Measurements from ENCODE around the gene TMBIM4. TPM values are rescaled to one million over a fixed set of nuclear protein-coding genes. Genes with fewer than 3 reads are reported as not detected.

TMBIM4 gene
- total RNA-seq (2014; rRNA removed; shearing (Covaris generic)): 29.2 and 37.4 TPM in 2 replicates

GRCh38 chr12:66169221-66170170 lies at the start of gene TMBIM4:
Gene TMBIM4, minus strand, starts transcription at chr12:66169996. Its CDS starts 45 bp downstream, at chr12:66169951.

GRCh38 chr12:66188584-66189485 lies 19.0 kb upstream of the TMBIM4 start, which contains the start of gene IRAK3:
Gene IRAK3, plus strand, starts transcription at chr12:66189214. Its CDS starts 86 bp downstream, at chr12:66189300.

GRCh38 chr12:66130267-66131066 lies 39.3 kb downstream of the TMBIM4 start, which contains the start of gene LLPH:
Gene LLPH, minus strand, starts transcription at chr12:66130750. Its CDS starts 1,644 bp downstream, at chr12:66129106.

Other genes starting within 250 kb of the TMBIM4 start
- gene LLPH, start 39.2 kb downstream of the TMBIM4 start, total RNA-seq (2014; rRNA removed; shearing (Covaris generic)): 19.3 and 34.3 TPM in 2 replicates
- not detected in 2 replicates for gene IRAK3, start 19.2 kb upstream of the TMBIM4 start, total RNA-seq (2014; rRNA removed; shearing (Covaris generic))
- gene HELB, start 132.5 kb upstream of the TMBIM4 start, total RNA-seq (2014; rRNA removed; shearing (Covaris generic)): 2.3 and 6.2 TPM in 2 replicates

Data from A375 (cell line).